ENCODE results near the gene RNF213.

RNF213 gene

GRCh38 chr17:80222376-80223141 lies 38.1 kb upstream of the RNF213 start:
- H3K27me3 ChIP-seq (ENCODE audit: low read depth, low read length): no peaks in the 10 kb centered on the region
- no peaks in the 10 kb centered on the region for H3K9me3 ChIP-seq (ENCODE audit: insufficient read depth, low read length)
- TF ChIP-seq EZH2phosphoT487 (IDR thresholded peaks at IDR 0.05; ENCODE audit: low read depth) (no peak), CTCF (IDR thresholded peaks at IDR 0.05; ENCODE audit: low read depth, low read length) (no peak)
- no peak overlapping the region for H3K27ac ChIP-seq (ENCODE audit: low read length)
- H3K36me3 ChIP-seq (replicated peaks; ENCODE audit: low read depth, low read length): peaks cover 11% of the 10 kb centered on the region
- no peak overlapping the region for H2AFZ ChIP-seq (ENCODE audit: low read depth, low read length)
- peaks cover 17% of the 10 kb centered on the region for H3K79me2 ChIP-seq (ENCODE audit: low read length)
- no peak overlapping the region for H3K4me3 ChIP-seq (ENCODE audit: low read length)
- no peak overlapping the region for H3K4me2 ChIP-seq (ENCODE audit: low read length)
- H3K9ac ChIP-seq (ENCODE audit: low read length): no peak overlapping the region
- peaks cover 15% of the 10 kb centered on the region for H4K20me1 ChIP-seq (ENCODE audit: insufficient read depth, low read length)
- H3K4me1 ChIP-seq (ENCODE audit: low read length): peaks cover 7% of the 10 kb centered on the region; the same call in 1 of the 2 replicates

- Histone ChIP-seq H3K9me3 (ENCODE audit: insufficient read depth, low read length) (no peaks in the 10 kb centered on the region), H3K4me1 (ENCODE audit: low read length) (peaks cover 7% of the 10 kb centered on the region; the same call in 1 of the 2 replicates), H4K20me1 (ENCODE audit: insufficient read depth, low read length) (peaks cover 8% of the 10 kb centered on the region), H3K9ac (ENCODE audit: low read length) (no peak overlapping the region), H3K36me3 (replicated peaks; ENCODE audit: low read depth, low read length) (peaks cover 4% of the 10 kb centered on the region), H3K27me3 (ENCODE audit: low read depth, low read length) (no peaks in the 10 kb centered on the region), H3K4me3 (ENCODE audit: low read length) (no peak overlapping the region), H3K79me2 (ENCODE audit: low read length) (peaks cover 16% of the 10 kb centered on the region), H3K4me2 (ENCODE audit: low read length) (no peak overlapping the region), H2AFZ (ENCODE audit: low read depth, low read length) (no peak overlapping the region), H3K27ac (ENCODE audit: low read length) (no peak overlapping the region)
- TF ChIP-seq CTCF (IDR thresholded peaks at IDR 0.05; ENCODE audit: low read depth, low read length) (no peak), EZH2phosphoT487 (IDR thresholded peaks at IDR 0.05; ENCODE audit: low read depth) (no peak)
These were observed 37.4 kb upstream of the RNF213 start for GRCh38 chr17:80223142-80223815.

- peaks cover 11% of the 10 kb centered on the region for H3K79me2 ChIP-seq (ENCODE audit: low read length)
- H3K4me1 ChIP-seq (ENCODE audit: low read length): peaks cover 7% of the 10 kb centered on the region; the same call in 1 of the 2 replicates
- H3K27ac ChIP-seq (ENCODE audit: low read length): no peak overlapping the region
- peaks cover 3% of the 10 kb centered on the region; the same call in 1 of the 2 replicates for H4K20me1 ChIP-seq (ENCODE audit: insufficient read depth, low read length)
- no peaks in the 10 kb centered on the region for H3K27me3 ChIP-seq (ENCODE audit: low read depth, low read length)
- no peak overlapping the region for H3K4me2 ChIP-seq (ENCODE audit: low read length)
- no peaks in the 10 kb centered on the region for H3K36me3 ChIP-seq (replicated peaks; ENCODE audit: low read depth, low read length)
- H3K9ac ChIP-seq (ENCODE audit: low read length): no peak overlapping the region
- TF ChIP-seq EZH2phosphoT487 (IDR thresholded peaks at IDR 0.05; ENCODE audit: low read depth) (no peak), CTCF (IDR thresholded peaks at IDR 0.05; ENCODE audit: low read depth, low read length) (no peak)
- H2AFZ ChIP-seq (ENCODE audit: low read depth, low read length): no peak overlapping the region
- no peak overlapping the region for H3K4me3 ChIP-seq (ENCODE audit: low read length)
- H3K9me3 ChIP-seq (ENCODE audit: insufficient read depth, low read length): no peaks in the 10 kb centered on the region
These were observed 36.7 kb upstream of the RNF213 start for GRCh38 chr17:80223838-80224497.

GRCh38 chr17:80224683-80225082 lies 36.0 kb upstream of the RNF213 start:
- Histone ChIP-seq H3K79me2 (ENCODE audit: low read length) (peaks cover 4% of the 10 kb centered on the region), H2AFZ (ENCODE audit: low read depth, low read length) (no peak overlapping the region), H3K9me3 (ENCODE audit: insufficient read depth, low read length) (no peaks in the 10 kb centered on the region), H4K20me1 (ENCODE audit: insufficient read depth, low read length) (no peaks in the 10 kb centered on the region), H3K4me1 (ENCODE audit: low read length) (peaks cover 2% of the 10 kb centered on the region; the same call in 1 of the 2 replicates), H3K27me3 (ENCODE audit: low read depth, low read length) (no peaks in the 10 kb centered on the region), H3K4me2 (ENCODE audit: low read length) (no peak overlapping the region), H3K27ac (ENCODE audit: low read length) (no peak overlapping the region), H3K36me3 (replicated peaks; ENCODE audit: low read depth, low read length) (no peaks in the 10 kb centered on the region), H3K9ac (ENCODE audit: low read length) (no peak overlapping the region), H3K4me3 (ENCODE audit: low read length) (no peak overlapping the region)
- no peak for TF ChIP-seq EZH2phosphoT487 (IDR thresholded peaks at IDR 0.05; ENCODE audit: low read depth)
- no peak for TF ChIP-seq CTCF (IDR thresholded peaks at IDR 0.05; ENCODE audit: low read depth, low read length)

All from OCI-LY3 (cell line).